Skin of body (tissue), 2 donors: ENCODE data around the gene RPL28. TPM values are rescaled to one million over a fixed set of nuclear protein-coding genes. Genes with fewer than 3 reads are reported as not detected.

Experiments used
- DNase-seq: peaks from one replicate; lab custom pipeline; 2025; lab: John Stamatoyannopoulos, UW
- total RNA-seq: library from RNA; depleted of rRNA; stranded (reverse); fragments of >200 nt; gene quantifications from one replicate; pipeline ENCODE4 v1.2.3, GENCODE V29; 2014

Gene RPL28
- total RNA-seq, 1 donor from 2014 or later = 377 TPM

GRCh38 chr19:55423225-55424005 lies 37.7 kb downstream of the RPL28 start:
- DNase-seq = no peak

GRCh38 chr19:55424518-55424917 lies 38.8 kb downstream of the RPL28 start:
- no peak for DNase-seq

GRCh38 chr19:55426042-55426441 lies 40.3 kb downstream of the RPL28 start:
- no peak for DNase-seq

- no peak for DNase-seq
Observed at GRCh38 chr19:55431183-55431582, 45.5 kb downstream of the RPL28 start.

GRCh38 chr19:55432241-55432959 lies 46.7 kb downstream of the RPL28 start:
- no peak for DNase-seq

GRCh38 chr19:55433292-55433691 lies 47.6 kb downstream of the RPL28 start:
- DNase-seq = no peak

- no peak for DNase-seq
Observed at GRCh38 chr19:55434356-55434919, 48.7 kb downstream of the RPL28 start.

- DNase-seq = no peak
Observed at GRCh38 chr19:55435020-55435419, 49.3 kb downstream of the RPL28 start.

GRCh38 chr19:55436847-55437246 lies 51.1 kb downstream of the RPL28 start:
- no peak for DNase-seq

GRCh38 chr19:55437410-55437809 lies 51.7 kb downstream of the RPL28 start:
- peak; percentile 15 for DNase-seq

- no peak for DNase-seq
Observed at GRCh38 chr19:55439052-55439451, 53.3 kb downstream of the RPL28 start.

GRCh38 chr19:55440411-55441105 lies 54.8 kb downstream of the RPL28 start:
- DNase-seq = no peak

- no peak for DNase-seq
Observed at GRCh38 chr19:55441319-55441691, 55.6 kb downstream of the RPL28 start.

GRCh38 chr19:55441692-55442321 lies 56.1 kb downstream of the RPL28 start:
- no peak for DNase-seq

GRCh38 chr19:55442372-55442961 lies 56.7 kb downstream of the RPL28 start:
- DNase-seq = no peak

- no peak for DNase-seq
Observed at GRCh38 chr19:55443045-55443823, 57.5 kb downstream of the RPL28 start, which contains the start of gene SHISA7. SHISA7 (minus strand) TSS chr19:55443300; CDS start chr19:55442863, 437 bp downstream.

GRCh38 chr19:55443824-55444480 lies 58.2 kb downstream of the RPL28 start:
- DNase-seq = no peak

- DNase-seq = no peak
Observed at GRCh38 chr19:55444646-55445045, 58.9 kb downstream of the RPL28 start.

GRCh38 chr19:55446060-55446459 lies 60.3 kb downstream of the RPL28 start:
- no peak for DNase-seq
